ENCODE measurements around the gene PPM1B. TPM values are rescaled to one million over a fixed set of nuclear protein-coding genes. Genes with fewer than 3 reads are reported as not detected.
A peak's percentile ranks its signal among the peaks of the same experiment; 100 is the strongest.

The PPM1B gene
- total and polyA plus RNA-seq, 2 of the 4 experiments (the other 2 are of a cell fraction): 13.4 to 14.7 TPM

DNA sequence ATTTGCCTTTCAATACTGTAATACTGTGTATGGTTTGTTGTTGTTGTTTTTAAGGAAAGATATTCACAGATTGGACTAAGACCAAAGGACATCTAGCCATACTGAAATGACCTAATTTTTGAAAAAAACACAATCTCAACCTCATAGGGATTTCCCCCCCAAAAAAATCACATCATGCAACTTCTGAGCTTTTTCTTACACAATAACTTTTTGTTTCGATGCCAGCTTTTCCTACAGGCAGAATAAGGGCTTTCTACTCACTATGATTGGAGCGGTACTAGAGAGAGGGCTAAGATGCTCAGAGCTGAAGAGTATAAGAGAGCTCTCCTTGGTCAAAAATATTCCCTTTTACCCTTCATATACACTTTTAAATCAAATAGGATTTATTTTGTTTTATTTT is 74.2 kb downstream of the PPM1B start:
- Histone ChIP-seq H2AK9ac (replicated peaks; ENCODE audit: low read depth, low read length, poor library complexity) (no peak overlapping the region), H3K27ac (ENCODE audit: insufficient read depth, low read length) (no peak overlapping the region), H2BK5ac (ENCODE audit: low read depth, low read length, poor library complexity, severe bottlenecking) (no peak overlapping the region), H2BK120ac (ENCODE audit: low read depth, low read length) (no peak overlapping the region), H2BK15ac (ENCODE audit: low read depth, low read length) (no peak overlapping the region), H3K9ac (ENCODE audit: low read depth, low read length) (no peak overlapping the region), H3K9me1 (ENCODE audit: insufficient read depth, low read length) (no peaks in the 10 kb centered on the region), H2AK5ac (ENCODE audit: low read depth, low read length) (no peak overlapping the region), H4K91ac (ENCODE audit: insufficient read depth, low read depth, low read length) (no peak overlapping the region), H3K79me1 (ENCODE audit: low read depth in 1 of 2, low read length in 2 of 2) (no peaks in the 10 kb centered on the region), H4K5ac (ENCODE audit: low read depth, low read length) (no peak overlapping the region), H3K27me3 (ENCODE audit: control insufficient read depth, insufficient read depth, low read length) (no peaks in the 10 kb centered on the region; the same call in 1 of the 2 replicates), H3K4me1 (ENCODE audit: control insufficient read depth, insufficient read depth, low read length) (no peaks in the 10 kb centered on the region), H3K56ac (ENCODE audit: extremely low read depth, insufficient read depth, low read length) (no peak overlapping the region), H3K23ac (ENCODE audit: low read depth, low read length) (no peak overlapping the region), H2AFZ (replicated peaks; ENCODE audit: low read length, poor library complexity) (no peak overlapping the region), H3K9me3 (ENCODE audit: control insufficient read depth, insufficient read depth, low read length) (no peaks in the 10 kb centered on the region), H3K18ac (ENCODE audit: low read depth, low read length) (no peak overlapping the region), H3K4me3 (ENCODE audit: insufficient read depth, low read depth, low read length) (no peak overlapping the region), H3K4ac (ENCODE audit: low read depth, low read length) (no peak overlapping the region), H4K8ac (ENCODE audit: low read depth in 2 of 2, low read length in 2 of 2) (no peak overlapping the region), H2BK20ac (ENCODE audit: low read depth, low read length) (no peak overlapping the region), H3K4me2 (ENCODE audit: low read depth, low read length) (no peak overlapping the region), H3K36me3 (ENCODE audit: control insufficient read depth, insufficient read depth, low read length) (no peaks in the 10 kb centered on the region), H3K14ac (replicated peaks; ENCODE audit: low read depth, low read length) (no peak overlapping the region), H4K20me1 (ENCODE audit: insufficient read depth, low read length) (no peaks in the 10 kb centered on the region)
- no peak for DNase-seq
- intact Hi-C loops (cut with micrococcal nuclease) (loop anchor here (5.0 to 10.0 kb wide), 4 partner anchors 201 to 472 kb away; no protein-coding TSS in a partner anchor), dilution Hi-C loops (cut with HindIII; ENCODE audit: low sequenced_read_pairs, unreplicated experiment) (no loop called here), in situ Hi-C loops (cut with MboI; ENCODE audit: low sequenced_read_pairs) (no loop called here)
- CTCF ChIA-PET: interaction anchor here (0.7 to 0.9 kb wide), 2 partner anchors 13 to 25 kb away, joined by 3 read pairs; no protein-coding TSS in a partner anchor
- POLR2A ChIA-PET (ENCODE audit: unreplicated experiment): no interaction called here
- WGBS, 2 experiments (ENCODE audit: extremely low coverage in 2 of 2, insufficient read length in 1 of 2): no CpG with 5 or more reads among the region's 2 CpGs
- no TSS peak for BruUV-seq (replicated peaks)
- TF ChIP-seq POLR2A (IDR thresholded peaks at IDR 0.05; ENCODE audit: low read depth, low read length) (no peak), SMC3 (IDR thresholded peaks at IDR 0.05; ENCODE audit: low read depth, low read length) (no peak), CEBPB (IDR thresholded peaks at IDR 0.05; ENCODE audit: low read depth, low read length) (0 out of 2 replicates have a peak, but pooled peaks have one; percentile 6), ELK1 (IDR thresholded peaks at IDR 0.05; ENCODE audit: borderline replicate concordance, low read depth, low read length) (no peak)
- TF ChIP-seq, protein P1, sequence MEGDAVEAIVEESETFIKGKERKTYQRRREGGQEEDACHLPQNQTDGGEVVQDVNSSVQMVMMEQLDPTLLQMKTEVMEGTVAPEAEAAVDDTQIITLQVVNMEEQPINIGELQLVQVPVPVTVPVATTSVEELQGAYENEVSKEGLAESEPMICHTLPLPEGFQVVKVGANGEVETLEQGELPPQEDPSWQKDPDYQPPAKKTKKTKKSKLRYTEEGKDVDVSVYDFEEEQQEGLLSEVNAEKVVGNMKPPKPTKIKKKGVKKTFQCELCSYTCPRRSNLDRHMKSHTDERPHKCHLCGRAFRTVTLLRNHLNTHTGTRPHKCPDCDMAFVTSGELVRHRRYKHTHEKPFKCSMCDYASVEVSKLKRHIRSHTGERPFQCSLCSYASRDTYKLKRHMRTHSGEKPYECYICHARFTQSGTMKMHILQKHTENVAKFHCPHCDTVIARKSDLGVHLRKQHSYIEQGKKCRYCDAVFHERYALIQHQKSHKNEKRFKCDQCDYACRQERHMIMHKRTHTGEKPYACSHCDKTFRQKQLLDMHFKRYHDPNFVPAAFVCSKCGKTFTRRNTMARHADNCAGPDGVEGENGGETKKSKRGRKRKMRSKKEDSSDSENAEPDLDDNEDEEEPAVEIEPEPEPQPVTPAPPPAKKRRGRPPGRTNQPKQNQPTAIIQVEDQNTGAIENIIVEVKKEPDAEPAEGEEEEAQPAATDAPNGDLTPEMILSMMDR (conservative IDR thresholded peaks at IDR 0.05; ENCODE audit: low read depth, low read length): no peak
- ATAC-seq (ENCODE audit: low read depth): no peak

Data from IMR-90 (cell line).